Mesendoderm (in vitro differentiated cells): Measurements from ENCODE around the gene RCSD1. TPM values are rescaled to one million over a fixed set of nuclear protein-coding genes. Genes with fewer than 3 reads are reported as not detected.

Experiments used
- DNase-seq: peaks from one replicate; pipeline ENCODE4 v3.0.0; 2013
- H2AK5ac ChIP-seq: 2 replicates; pipeline ENCODE4 v1.6.1; 2013; ENCODE audit warnings: low read length, inconsistent platforms
- H2BK120ac ChIP-seq: 2 replicates; pipeline ENCODE4 v1.6.1; 2013; ENCODE audit warnings: low read depth, mild to moderate bottlenecking, low read length, moderate library complexity, mixed read lengths
- H2BK15ac ChIP-seq: replicated peaks from 2 replicates; pipeline ENCODE4 v1.6.1; 2013; ENCODE audit warnings: low read depth, mild to moderate bottlenecking, moderate library complexity
- H2BK5ac ChIP-seq: 2 replicates; pipeline ENCODE4 v1.6.1; 2013; ENCODE audit warnings: low read length, inconsistent platforms
- H3K18ac ChIP-seq: 2 replicates; pipeline ENCODE4 v1.6.1; 2013; ENCODE audit warnings: mild to moderate bottlenecking, low read length, mixed read lengths
- H3K23ac ChIP-seq: one replicate; pipeline ENCODE4 v1.6.1; 2013; ENCODE audit warnings: low read length
- H3K27ac ChIP-seq: 2 replicates; pipeline ENCODE4 v1.5.1; 2013; ENCODE audit warnings: low read depth, mild to moderate bottlenecking, inconsistent platforms, low read length, moderate library complexity
- H3K27me3 ChIP-seq: 2 replicates; pipeline ENCODE4 v1.6.1; 2013; ENCODE audit warnings: low read length, control low read depth, mild to moderate bottlenecking, inconsistent platforms; ENCODE audit not compliant: insufficient read depth, poor library complexity
- H3K36me3 ChIP-seq: 2 replicates; pipeline ENCODE4 v1.6.1; 2013; ENCODE audit warnings: low read length, inconsistent platforms; ENCODE audit not compliant: control insufficient read depth, insufficient read depth
- H3K4ac ChIP-seq: one replicate; pipeline ENCODE4 v1.6.1; 2013; ENCODE audit warnings: low read depth, mild to moderate bottlenecking, low read length, moderate library complexity
- H3K4me1 ChIP-seq: 2 replicates; pipeline ENCODE4 v1.6.1; 2013; ENCODE audit warnings: low read depth, low read length, inconsistent platforms; ENCODE audit not compliant: control insufficient read depth
- H3K4me2 ChIP-seq: 2 replicates; pipeline ENCODE4 v1.6.1; 2013; ENCODE audit warnings: low read length
- H3K4me3 ChIP-seq: 2 replicates; pipeline ENCODE4 v1.5.1; 2013; ENCODE audit warnings: mild to moderate bottlenecking, low read length
- H3K56ac ChIP-seq: one replicate; pipeline ENCODE4 v1.6.1; 2013; ENCODE audit warnings: low read length
- H3K79me1 ChIP-seq: 2 replicates; pipeline ENCODE4 v1.6.1; 2013; ENCODE audit warnings: low read length, inconsistent platforms
- H3K79me2 ChIP-seq: 2 replicates; pipeline ENCODE4 v1.6.1; 2013; ENCODE audit warnings: mild to moderate bottlenecking, low read length; ENCODE audit not compliant: control insufficient read depth, insufficient read depth
- H3K9ac ChIP-seq: 2 replicates; pipeline ENCODE4 v1.6.1; 2013; ENCODE audit warnings: low read length, inconsistent platforms
- H4K5ac ChIP-seq: one replicate; pipeline ENCODE4 v1.6.1; 2013; ENCODE audit warnings: low read length
- H4K8ac ChIP-seq: one replicate; pipeline ENCODE4 v1.6.1; 2013; ENCODE audit warnings: low read depth, mild to moderate bottlenecking, control low read depth, low read length, moderate library complexity
- WGBS: extraction: QIAGEN DNeasy Blood & Tissue Kit; methylation state at CpG from one replicate; pipeline ENCODE4 v1.1.7; 2013; ENCODE audit warnings: low lambda C conversion rate, missing lambda C conversion rate; ENCODE audit not compliant: insufficient coverage; ENCODE audit errors: extremely low coverage; 5-methylcytosine and 5-hydroxymethylcytosine counted together
- polyA plus RNA-seq, 2 experiments: library from polyadenylated mRNA; stranded (reverse); fragments of 200-250 nt; gene quantifications; one replicate each; pipeline ENCODE4 v1.2.3, GENCODE V29; 2013

The RCSD1 gene
- 1.2 TPM for polyA plus RNA-seq (2013, experiment 1 of 2)
- 1.2 TPM for polyA plus RNA-seq (2013, experiment 2 of 2)

DNA sequence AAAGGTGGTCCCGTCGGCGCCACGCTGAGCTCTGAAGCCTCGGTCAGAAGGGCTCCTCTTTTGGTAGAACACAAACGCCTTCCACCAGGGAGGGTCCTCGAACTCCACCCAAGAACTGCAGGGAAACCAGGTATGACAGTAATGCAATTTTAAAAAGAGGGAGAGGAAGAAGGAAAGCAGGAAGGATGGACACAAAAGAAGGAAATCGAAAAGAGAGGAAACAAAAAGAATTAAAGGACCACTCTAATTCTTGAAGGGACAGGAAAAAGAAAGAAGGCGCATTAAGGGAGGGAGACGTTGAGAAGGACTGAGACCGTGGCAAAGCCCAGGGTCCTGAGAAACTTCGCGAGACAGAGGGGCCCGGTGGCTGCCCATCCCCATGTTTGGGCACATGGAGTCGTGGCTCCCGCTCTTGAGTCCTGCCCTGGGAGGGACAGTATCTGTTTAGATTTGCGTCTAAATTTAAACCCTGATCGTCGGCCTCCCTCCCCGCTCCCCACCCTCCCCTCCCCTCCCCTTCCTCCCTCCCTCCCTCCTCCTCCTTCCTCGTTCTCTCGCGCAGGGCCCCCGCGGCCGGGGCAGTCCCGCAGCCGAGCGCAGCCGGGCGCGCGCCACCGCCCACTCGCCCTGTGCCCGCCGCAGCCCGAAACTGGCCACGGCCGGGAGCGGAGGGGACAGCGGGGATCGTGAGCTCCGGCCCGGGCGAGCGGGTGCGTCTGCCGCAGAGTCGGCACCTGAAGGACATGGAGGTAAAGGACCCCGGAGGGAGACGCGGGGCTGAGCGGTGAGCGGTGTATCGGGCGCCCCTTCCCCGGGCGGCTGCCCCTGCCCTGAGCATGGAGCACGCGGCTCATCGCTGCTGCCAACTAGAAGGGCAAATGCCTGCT lies at the start of gene RCSD1:
Gene RCSD1, plus strand, starts transcription at position 552 of the 887 bp plus-strand sequence. Its CDS starts 192 bp downstream, at position 744.
- peaks cover 4% of the 10 kb centered on the region for H3K27me3 ChIP-seq
- H2BK120ac ChIP-seq = peak within 1 kb of the TSS; percentile 33
- peak; percentile 34 for DNase-seq

GRCh38 chr1:167582064-167582463 lies 48.0 kb upstream of the RCSD1 start:
- H2BK5ac ChIP-seq = no peak overlapping the region
- no peak overlapping the region for H3K56ac ChIP-seq
- H3K18ac ChIP-seq = no peak overlapping the region
- H3K79me1 ChIP-seq = no peaks in the 10 kb centered on the region
- DNase-seq = no peak
- H2BK15ac ChIP-seq = no peak overlapping the region
- H3K27ac ChIP-seq = no peak overlapping the region
- no peaks in the 10 kb centered on the region for H3K4me1 ChIP-seq
- H3K9ac ChIP-seq = no peak overlapping the region
- H3K4me3 ChIP-seq = no peak overlapping the region
- H2BK120ac ChIP-seq = no peak overlapping the region
- H3K27me3 ChIP-seq = no peaks in the 10 kb centered on the region
- no peak overlapping the region for H2AK5ac ChIP-seq
- WGBS = no CpG with 5 or more reads among the region's 1 CpG
- H3K4ac ChIP-seq = no peak overlapping the region
- H3K79me2 ChIP-seq = no peaks in the 10 kb centered on the region
- no peaks in the 10 kb centered on the region for H3K36me3 ChIP-seq
- no peak overlapping the region for H4K8ac ChIP-seq
- no peak overlapping the region for H4K5ac ChIP-seq
- no peak overlapping the region for H3K4me2 ChIP-seq
- H3K23ac ChIP-seq = no peak overlapping the region

More for the DNA sequence above, at the start of gene RCSD1:
- peak within 1 kb of the TSS; percentile 52 for H3K4me3 ChIP-seq
- no peak within 1 kb of the TSS for H2BK5ac ChIP-seq
- H3K27ac ChIP-seq = no peak within 1 kb of the TSS
- H2AK5ac ChIP-seq = peak within 1 kb of the TSS; percentile 33
- H3K36me3 ChIP-seq = no peaks in the 10 kb centered on the region
- H3K56ac ChIP-seq = peak within 1 kb of the TSS; percentile 93
- H4K5ac ChIP-seq = no peak within 1 kb of the TSS
- peak within 1 kb of the TSS; percentile 67 for H2BK15ac ChIP-seq
- peaks cover 19% of the 10 kb centered on the region for H3K4me1 ChIP-seq
- H3K23ac ChIP-seq = peak within 1 kb of the TSS; percentile 59
- H3K79me2 ChIP-seq = no peaks in the 10 kb centered on the region
- no peak within 1 kb of the TSS for H4K8ac ChIP-seq
- H3K79me1 ChIP-seq = no peaks in the 10 kb centered on the region
- H3K9ac ChIP-seq = peak within 1 kb of the TSS; percentile 76
- peak within 1 kb of the TSS; percentile 62 for H3K4ac ChIP-seq
- peak within 1 kb of the TSS; percentile 96 for H3K18ac ChIP-seq
- no CpG with 5 or more reads among the region's 62 CpGs for WGBS
- H3K4me2 ChIP-seq = peak within 1 kb of the TSS; percentile 78

DNA sequence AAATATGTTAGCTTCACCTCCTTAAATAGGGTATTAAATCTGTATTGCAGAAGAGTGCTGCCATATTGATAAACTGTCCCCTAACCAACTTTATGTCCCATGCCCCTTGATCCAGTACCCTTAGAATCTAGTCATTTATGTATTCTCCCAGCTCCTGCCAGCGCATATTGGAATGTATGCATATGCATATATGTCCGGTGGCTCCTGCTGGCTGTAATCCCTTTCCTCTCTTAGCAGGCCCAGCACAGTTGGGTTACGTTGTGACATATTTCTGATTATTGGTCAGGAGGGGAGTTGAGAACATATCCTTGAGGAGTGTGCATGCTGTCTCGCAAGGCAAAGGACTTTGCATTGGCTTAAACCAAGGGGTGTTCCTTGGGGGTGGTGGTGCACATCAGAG lies 47.3 kb upstream of the RCSD1 start:
- Histone ChIP-seq H3K56ac (no peak overlapping the region), H2AK5ac (no peak overlapping the region), H3K18ac (no peak overlapping the region), H3K4ac (no peak overlapping the region), H2BK120ac (no peak overlapping the region), H3K4me1 (no peaks in the 10 kb centered on the region), H3K27me3 (no peaks in the 10 kb centered on the region), H3K79me2 (no peaks in the 10 kb centered on the region), H3K4me3 (no peak overlapping the region), H3K23ac (no peak overlapping the region), H2BK15ac (no peak overlapping the region), H4K8ac (no peak overlapping the region), H3K9ac (no peak overlapping the region), H3K79me1 (no peaks in the 10 kb centered on the region), H3K4me2 (no peak overlapping the region), H3K36me3 (no peaks in the 10 kb centered on the region), H2BK5ac (no peak overlapping the region), H3K27ac (no peak overlapping the region), H4K5ac (no peak overlapping the region)
- no peak for DNase-seq
- WGBS = no CpG with 5 or more reads among the region's 4 CpGs

DNA sequence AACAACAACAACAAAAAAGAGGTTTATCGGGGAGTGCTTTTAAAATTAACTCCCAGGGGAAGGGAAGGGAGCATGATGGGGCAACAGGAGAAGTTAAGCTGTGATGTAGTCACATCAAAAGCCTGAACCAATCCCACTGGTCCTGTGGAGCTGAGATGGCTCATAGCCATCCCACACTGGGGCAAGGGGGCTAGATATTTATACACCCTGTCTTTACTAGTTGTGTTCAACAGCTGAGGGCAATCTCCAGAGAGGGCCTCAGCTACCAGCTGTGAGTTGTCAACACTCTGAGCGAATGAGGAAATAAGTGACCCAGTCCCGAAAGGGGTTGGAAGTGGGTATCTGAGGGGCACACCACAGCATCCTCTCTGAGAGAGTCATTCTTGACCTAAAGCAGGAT lies 45.5 kb upstream of the RCSD1 start:
- no peaks in the 10 kb centered on the region for H3K27me3 ChIP-seq
- H3K23ac ChIP-seq = no peak overlapping the region
- no CpG with 5 or more reads among the region's 3 CpGs for WGBS
- no peak overlapping the region for H3K4me3 ChIP-seq
- no peak overlapping the region for H3K18ac ChIP-seq
- H3K79me1 ChIP-seq = no peaks in the 10 kb centered on the region
- H4K5ac ChIP-seq = no peak overlapping the region
- H3K79me2 ChIP-seq = no peaks in the 10 kb centered on the region
- H2AK5ac ChIP-seq = no peak overlapping the region
- no peak overlapping the region for H3K56ac ChIP-seq
- H2BK15ac ChIP-seq = no peak overlapping the region
- H3K4me1 ChIP-seq = no peaks in the 10 kb centered on the region
- H2BK5ac ChIP-seq = no peak overlapping the region
- no peak overlapping the region for H4K8ac ChIP-seq
- no peaks in the 10 kb centered on the region for H3K36me3 ChIP-seq
- H3K9ac ChIP-seq = no peak overlapping the region
- H2BK120ac ChIP-seq = no peak overlapping the region
- no peak overlapping the region for H3K4ac ChIP-seq
- no peak overlapping the region for H3K4me2 ChIP-seq
- H3K27ac ChIP-seq = no peak overlapping the region
- DNase-seq = no peak

DNA sequence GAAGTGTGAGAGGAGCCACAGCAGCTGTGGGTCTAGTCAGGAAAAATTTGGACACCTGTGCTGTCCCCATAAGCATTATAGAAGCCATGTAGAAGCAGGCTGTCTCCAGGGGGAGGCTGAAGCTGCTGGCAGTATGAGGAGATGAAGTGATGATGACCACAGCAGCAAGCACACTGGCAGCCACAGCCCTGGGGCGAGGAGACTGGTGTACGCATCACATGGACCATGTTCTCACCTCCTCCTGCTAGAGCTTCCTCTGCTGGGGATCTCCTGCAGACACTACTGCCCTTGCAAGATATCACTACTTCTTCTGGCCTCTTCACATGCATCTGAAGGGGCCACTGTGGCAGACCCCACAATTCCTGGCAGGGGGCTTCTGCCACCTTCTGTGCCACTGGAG lies 42.7 kb upstream of the RCSD1 start:
- no peak overlapping the region for H4K8ac ChIP-seq
- H3K36me3 ChIP-seq = no peaks in the 10 kb centered on the region
- no peak overlapping the region for H3K4me3 ChIP-seq
- H3K79me1 ChIP-seq = no peaks in the 10 kb centered on the region
- no peak overlapping the region for H3K23ac ChIP-seq
- no peak overlapping the region for H3K9ac ChIP-seq
- no peaks in the 10 kb centered on the region for H3K27me3 ChIP-seq
- no peaks in the 10 kb centered on the region for H3K79me2 ChIP-seq
- no peak overlapping the region for H3K4ac ChIP-seq
- no peak overlapping the region for H3K4me2 ChIP-seq
- no peak overlapping the region for H2AK5ac ChIP-seq
- no peak overlapping the region for H2BK120ac ChIP-seq
- H3K56ac ChIP-seq = no peak overlapping the region
- no peaks in the 10 kb centered on the region for H3K4me1 ChIP-seq
- WGBS = no CpG with 5 or more reads among the region's 2 CpGs
- no peak overlapping the region for H2BK5ac ChIP-seq
- no peak overlapping the region for H3K27ac ChIP-seq
- no peak overlapping the region for H4K5ac ChIP-seq
- H2BK15ac ChIP-seq = no peak overlapping the region
- H3K18ac ChIP-seq = no peak overlapping the region
- no peak for DNase-seq
